Measurements from ENCODE around the gene HHATL. TPM values are rescaled to one million over a fixed set of nuclear protein-coding genes. Genes with fewer than 3 reads are reported as not detected.

Gene HHATL
- total and polyA plus RNA-seq, 9 donors = 0.12 to 1.3 (median 0.52) TPM; not detected in 5

DNA sequence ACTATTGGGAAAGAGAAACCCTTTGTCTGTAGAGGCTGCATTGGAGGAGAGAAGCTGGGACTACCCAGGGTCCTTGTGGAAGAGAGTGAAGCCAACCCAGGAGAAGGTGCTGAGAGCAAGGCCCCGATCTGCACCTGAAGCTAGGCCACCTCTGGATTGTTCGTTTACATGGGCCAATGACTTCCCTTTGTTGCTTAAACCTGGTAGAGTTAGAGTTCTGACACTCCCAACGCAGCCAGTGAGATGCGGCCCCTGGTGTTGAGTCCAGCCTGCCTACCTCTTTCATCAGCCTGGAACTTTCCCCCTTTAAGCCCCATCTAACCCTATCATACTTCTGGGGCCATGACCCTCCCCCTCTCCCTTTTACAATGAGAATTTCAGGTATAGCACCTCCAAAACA, 39.7 kb upstream of the HHATL start:
- Histone ChIP-seq H3K27ac (no peak overlapping the region), H3K36me3 (no peaks in the 10 kb centered on the region), H3K9me3 (no peaks in the 10 kb centered on the region), H3K27me3 (no peaks in the 10 kb centered on the region), H3K4me3 (no peak overlapping the region), H3K4me1 (ENCODE audit: insufficient read depth) (peaks cover 9% of the 10 kb centered on the region)
- no peak for DNase-seq
- intact Hi-C loops (cut with DNase I) = loop anchor here in 2 of 4 donors (10.0 kb wide), 2 partner anchors 87 to 157 kb away; partner anchors contain the start of genes SEC22C (in 1 of the 2) and ZBTB47 (in 1 of the 2)
- TF ChIP-seq POLR2A (IDR thresholded peaks at IDR 0.05) (no peak), EP300 (IDR thresholded peaks at IDR 0.05) (no peak)
- TF ChIP-seq, protein P1, sequence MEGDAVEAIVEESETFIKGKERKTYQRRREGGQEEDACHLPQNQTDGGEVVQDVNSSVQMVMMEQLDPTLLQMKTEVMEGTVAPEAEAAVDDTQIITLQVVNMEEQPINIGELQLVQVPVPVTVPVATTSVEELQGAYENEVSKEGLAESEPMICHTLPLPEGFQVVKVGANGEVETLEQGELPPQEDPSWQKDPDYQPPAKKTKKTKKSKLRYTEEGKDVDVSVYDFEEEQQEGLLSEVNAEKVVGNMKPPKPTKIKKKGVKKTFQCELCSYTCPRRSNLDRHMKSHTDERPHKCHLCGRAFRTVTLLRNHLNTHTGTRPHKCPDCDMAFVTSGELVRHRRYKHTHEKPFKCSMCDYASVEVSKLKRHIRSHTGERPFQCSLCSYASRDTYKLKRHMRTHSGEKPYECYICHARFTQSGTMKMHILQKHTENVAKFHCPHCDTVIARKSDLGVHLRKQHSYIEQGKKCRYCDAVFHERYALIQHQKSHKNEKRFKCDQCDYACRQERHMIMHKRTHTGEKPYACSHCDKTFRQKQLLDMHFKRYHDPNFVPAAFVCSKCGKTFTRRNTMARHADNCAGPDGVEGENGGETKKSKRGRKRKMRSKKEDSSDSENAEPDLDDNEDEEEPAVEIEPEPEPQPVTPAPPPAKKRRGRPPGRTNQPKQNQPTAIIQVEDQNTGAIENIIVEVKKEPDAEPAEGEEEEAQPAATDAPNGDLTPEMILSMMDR (IDR thresholded peaks at IDR 0.05) = no peak
- 88 to 91% (median 89%) methylated on average over 4 of the region's 4 CpGs for WGBS, 3 donors

DNA sequence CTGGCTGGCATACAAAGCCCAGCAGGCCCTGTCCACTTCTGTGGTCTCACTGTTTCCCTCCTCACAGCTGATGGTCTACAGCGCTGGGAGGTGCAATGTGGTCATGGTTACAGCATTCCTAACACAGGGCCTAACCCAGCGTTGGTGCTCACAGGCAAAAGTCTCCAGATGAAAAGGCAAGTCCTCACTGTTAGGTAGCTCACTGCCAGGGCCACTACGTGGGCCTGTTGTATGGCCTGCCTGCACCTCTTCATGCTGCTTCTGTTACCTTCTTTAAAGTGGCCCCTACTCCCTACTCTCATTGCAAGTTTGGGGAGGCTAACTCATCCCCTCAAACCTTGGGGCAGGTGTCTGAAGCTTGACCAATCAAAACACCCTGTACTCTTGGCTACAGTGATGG, 39.2 kb upstream of the HHATL start:
- Histone ChIP-seq H3K4me3 (no peak overlapping the region), H3K4me1 (ENCODE audit: insufficient read depth) (peaks cover 7% of the 10 kb centered on the region), H3K36me3 (no peaks in the 10 kb centered on the region), H3K9me3 (no peaks in the 10 kb centered on the region), H3K27me3 (no peaks in the 10 kb centered on the region), H3K27ac (no peak overlapping the region)
- no peak for DNase-seq
- intact Hi-C loops (cut with DNase I) = loop anchor here in 2 of 4 donors (10.0 kb wide), 2 partner anchors 87 to 157 kb away; partner anchors contain the start of genes SEC22C (in 1 of the 2) and ZBTB47 (in 1 of the 2)
- TF ChIP-seq EP300 (IDR thresholded peaks at IDR 0.05) = no peak
- no peak for TF ChIP-seq POLR2A (IDR thresholded peaks at IDR 0.05)
- TF ChIP-seq, protein P1 (IDR thresholded peaks at IDR 0.05) = no peak
- WGBS, 3 donors = 81 to 93% (median 81%) methylated on average over 3 of the region's 3 CpGs

DNA sequence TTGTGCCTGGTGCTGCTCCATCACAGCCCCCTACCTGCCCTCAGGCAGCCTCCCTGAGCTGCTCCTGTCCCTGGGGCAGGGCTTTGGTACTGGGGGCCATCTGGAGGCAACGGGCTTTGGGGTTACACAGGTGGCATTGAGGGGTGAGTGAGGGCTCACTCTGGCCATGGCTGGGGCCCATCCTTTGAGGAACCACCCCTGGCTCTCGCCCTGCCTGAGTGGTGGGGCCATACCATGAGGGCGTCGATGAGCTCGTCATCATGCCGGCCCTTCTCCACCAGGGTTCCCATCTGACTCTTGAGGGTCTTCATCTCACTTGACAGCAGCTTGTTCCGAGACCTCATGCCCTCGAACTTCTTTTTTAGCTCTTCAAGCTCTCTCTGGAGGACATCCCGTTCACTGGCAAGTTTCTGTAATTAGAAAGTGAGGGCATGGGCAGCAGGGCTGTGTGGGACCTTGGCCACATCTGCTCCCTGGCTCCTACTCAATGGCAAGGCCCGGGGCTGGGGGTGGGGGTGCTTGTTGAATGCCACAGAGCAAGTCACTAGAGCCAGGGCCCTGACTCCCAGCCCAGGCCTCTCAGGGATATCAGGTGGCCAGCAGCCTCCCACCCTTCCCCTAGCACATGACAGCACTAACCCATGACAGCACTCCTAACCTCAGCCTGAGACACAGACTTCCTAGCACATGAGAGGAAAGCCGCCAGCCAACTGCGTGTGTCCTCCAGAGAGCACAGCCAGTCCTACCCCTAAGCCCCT, 37.0 kb upstream of the HHATL start:
- no peaks in the 10 kb centered on the region for H3K27me3 ChIP-seq
- intact Hi-C loops (cut with DNase I) = loop anchor here in 2 of 4 donors (10.0 kb wide), 2 partner anchors 85 to 155 kb away; partner anchors contain the start of genes SEC22C (in 1 of the 2) and ZBTB47 (in 1 of the 2)
- DNase-seq = no peak
- no peak overlapping the region for H3K27ac ChIP-seq
- WGBS, 3 donors = 83 to 89% (median 85%) methylated on average over 12 of the region's 12 CpGs
- no peaks in the 10 kb centered on the region for H3K9me3 ChIP-seq
- no peaks in the 10 kb centered on the region for H3K36me3 ChIP-seq
- no peak for TF ChIP-seq EP300 (IDR thresholded peaks at IDR 0.05)
- no peak for TF ChIP-seq POLR2A (IDR thresholded peaks at IDR 0.05)
- TF ChIP-seq, protein P1 (IDR thresholded peaks at IDR 0.05) = no peak
- H3K4me3 ChIP-seq = no peak overlapping the region
- H3K4me1 ChIP-seq (ENCODE audit: insufficient read depth) = no peaks in the 10 kb centered on the region

DNA sequence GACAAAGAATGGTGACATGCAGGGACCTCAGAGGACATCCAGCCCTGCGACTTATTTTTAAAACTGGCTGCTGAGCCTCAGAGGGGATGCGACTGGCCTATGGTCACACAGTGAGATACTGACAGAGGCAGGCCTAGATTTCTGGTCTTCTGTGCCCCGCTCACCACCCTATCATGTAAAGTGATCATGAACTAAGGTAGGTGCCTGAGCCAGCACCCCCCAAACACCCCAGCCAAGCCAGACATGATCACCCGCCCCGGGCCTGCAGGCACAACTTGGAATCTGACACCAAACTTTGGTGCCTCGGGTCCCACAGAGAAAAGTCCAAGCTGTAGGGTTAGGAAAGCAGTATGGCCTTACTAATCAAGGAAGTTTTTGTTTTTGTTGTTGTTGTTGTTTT, 33.9 kb upstream of the HHATL start:
- Histone ChIP-seq H3K27ac (no peak overlapping the region), H3K4me3 (no peak overlapping the region), H3K27me3 (no peaks in the 10 kb centered on the region), H3K36me3 (no peaks in the 10 kb centered on the region), H3K4me1 (ENCODE audit: insufficient read depth) (no peaks in the 10 kb centered on the region), H3K9me3 (no peaks in the 10 kb centered on the region)
- intact Hi-C loops (cut with DNase I) = no loop called here
- WGBS, 3 donors = 79 to 90% (median 85%) methylated on average over 6 of the region's 6 CpGs
- TF ChIP-seq POLR2A (IDR thresholded peaks at IDR 0.05) (no peak), EP300 (IDR thresholded peaks at IDR 0.05) (no peak)
- TF ChIP-seq, protein P1 (IDR thresholded peaks at IDR 0.05) = no peak
- peak in 1 of 5 donors; percentile 7 for DNase-seq

All from ovary (tissue), 9 donors.